ENCODE data around the gene IL13. TPM values are rescaled to one million over a fixed set of nuclear protein-coding genes. Genes with fewer than 3 reads are reported as not detected.

The IL13 gene
- total RNA-seq, 2 experiments from 2014 or later, result not detected

GRCh38 chr5:132692632-132692967, 34.6 kb downstream of the IL13 start:
- no peak for DNase-seq (ENCODE audit: low spot score)
- Histone ChIP-seq H3K79me2 (ENCODE audit: insufficient read depth, low read depth, low read length) (no peaks in the 10 kb centered on the region), H3K9me2 (ENCODE audit: insufficient read depth, low read length) (no peaks in the 10 kb centered on the region), H2AFZ (ENCODE audit: low read length) (no peak overlapping the region), H3K9me3 (ENCODE audit: low read length) (no peaks in the 10 kb centered on the region), H3K36me3 (ENCODE audit: insufficient read depth, low read length) (no peaks in the 10 kb centered on the region), H3K4me2 (ENCODE audit: low read length) (no peak overlapping the region), H4K20me1 (ENCODE audit: insufficient read depth, low read length) (no peaks in the 10 kb centered on the region), H3K27ac (ENCODE audit: low read depth, low read length, poor library complexity, severe bottlenecking) (no peak overlapping the region), H3K4me3 (ENCODE audit: low read depth, low read length, poor library complexity, severe bottlenecking) (no peak overlapping the region), H3K4me1 (ENCODE audit: insufficient read depth, low read length, poor library complexity, severe bottlenecking) (no peaks in the 10 kb centered on the region)
- ChIA-PET CTCF (ENCODE audit: unreplicated experiment) (no interaction called here), POLR2A (no interaction called here)
- TF ChIP-seq, protein P1, sequence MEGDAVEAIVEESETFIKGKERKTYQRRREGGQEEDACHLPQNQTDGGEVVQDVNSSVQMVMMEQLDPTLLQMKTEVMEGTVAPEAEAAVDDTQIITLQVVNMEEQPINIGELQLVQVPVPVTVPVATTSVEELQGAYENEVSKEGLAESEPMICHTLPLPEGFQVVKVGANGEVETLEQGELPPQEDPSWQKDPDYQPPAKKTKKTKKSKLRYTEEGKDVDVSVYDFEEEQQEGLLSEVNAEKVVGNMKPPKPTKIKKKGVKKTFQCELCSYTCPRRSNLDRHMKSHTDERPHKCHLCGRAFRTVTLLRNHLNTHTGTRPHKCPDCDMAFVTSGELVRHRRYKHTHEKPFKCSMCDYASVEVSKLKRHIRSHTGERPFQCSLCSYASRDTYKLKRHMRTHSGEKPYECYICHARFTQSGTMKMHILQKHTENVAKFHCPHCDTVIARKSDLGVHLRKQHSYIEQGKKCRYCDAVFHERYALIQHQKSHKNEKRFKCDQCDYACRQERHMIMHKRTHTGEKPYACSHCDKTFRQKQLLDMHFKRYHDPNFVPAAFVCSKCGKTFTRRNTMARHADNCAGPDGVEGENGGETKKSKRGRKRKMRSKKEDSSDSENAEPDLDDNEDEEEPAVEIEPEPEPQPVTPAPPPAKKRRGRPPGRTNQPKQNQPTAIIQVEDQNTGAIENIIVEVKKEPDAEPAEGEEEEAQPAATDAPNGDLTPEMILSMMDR (conservative IDR thresholded peaks at IDR 0.05; ENCODE audit: low read length), result no peak
- no peak for TF ChIP-seq EZH2phosphoT487 (IDR thresholded peaks at IDR 0.05; ENCODE audit: borderline replicate concordance, low read depth, low read length)
- intact Hi-C loops (cut with micrococcal nuclease; ENCODE audit: unreplicated experiment), result no loop called here
- no TSS peak for BruUV-seq (replicated peaks)

DNA sequence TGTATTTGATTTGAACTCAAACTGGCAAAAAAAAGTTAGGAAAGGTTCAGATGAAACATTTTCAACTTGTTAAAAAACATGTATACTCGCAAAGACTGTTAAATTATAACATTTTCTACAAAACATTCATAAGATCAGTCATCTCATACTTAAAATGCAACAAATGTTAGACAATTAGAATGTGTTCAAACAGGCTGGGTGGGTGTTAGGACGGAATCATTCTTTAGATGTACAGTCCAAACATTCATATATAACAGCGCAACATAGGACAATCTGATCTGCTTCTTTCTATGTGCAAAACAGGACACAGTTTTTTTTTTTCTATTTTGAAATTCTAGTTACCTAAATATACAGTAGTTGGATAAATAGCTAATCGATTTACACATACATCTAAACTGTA, 38.0 kb downstream of the IL13 start:
- H3K9me3 ChIP-seq (ENCODE audit: low read length), result no peaks in the 10 kb centered on the region
- peaks cover 15% of the 10 kb centered on the region for H3K36me3 ChIP-seq (ENCODE audit: insufficient read depth, low read length)
- no peak overlapping the region for H3K27ac ChIP-seq (ENCODE audit: low read depth, low read length, poor library complexity, severe bottlenecking)
- H2AFZ ChIP-seq (ENCODE audit: low read length), result no peak overlapping the region
- no peaks in the 10 kb centered on the region for H3K79me2 ChIP-seq (ENCODE audit: insufficient read depth, low read depth, low read length)
- no peak for DNase-seq (ENCODE audit: low spot score)
- ChIA-PET POLR2A (interaction anchor here (1.4 to 1.6 kb wide), 3 partner anchors 14 to 41 kb away, joined by 3 to 4 read pairs (median 3); partner anchors contain the start of genes IL4 and KIF3A), CTCF (ENCODE audit: unreplicated experiment) (no interaction called here)
- no peak for TF ChIP-seq EZH2phosphoT487 (IDR thresholded peaks at IDR 0.05; ENCODE audit: borderline replicate concordance, low read depth, low read length)
- TF ChIP-seq, protein P1 (conservative IDR thresholded peaks at IDR 0.05; ENCODE audit: low read length), result no peak
- H4K20me1 ChIP-seq (ENCODE audit: insufficient read depth, low read length), result no peaks in the 10 kb centered on the region
- intact Hi-C loops (cut with micrococcal nuclease; ENCODE audit: unreplicated experiment), result no loop called here
- H3K4me2 ChIP-seq (ENCODE audit: low read length), result no peak overlapping the region
- H3K4me1 ChIP-seq (ENCODE audit: insufficient read depth, low read length, poor library complexity, severe bottlenecking), result no peaks in the 10 kb centered on the region
- BruUV-seq (replicated peaks), result no TSS peak
- H3K9me2 ChIP-seq (ENCODE audit: insufficient read depth, low read length), result no peaks in the 10 kb centered on the region
- no peak overlapping the region for H3K4me3 ChIP-seq (ENCODE audit: low read depth, low read length, poor library complexity, severe bottlenecking)

DNA sequence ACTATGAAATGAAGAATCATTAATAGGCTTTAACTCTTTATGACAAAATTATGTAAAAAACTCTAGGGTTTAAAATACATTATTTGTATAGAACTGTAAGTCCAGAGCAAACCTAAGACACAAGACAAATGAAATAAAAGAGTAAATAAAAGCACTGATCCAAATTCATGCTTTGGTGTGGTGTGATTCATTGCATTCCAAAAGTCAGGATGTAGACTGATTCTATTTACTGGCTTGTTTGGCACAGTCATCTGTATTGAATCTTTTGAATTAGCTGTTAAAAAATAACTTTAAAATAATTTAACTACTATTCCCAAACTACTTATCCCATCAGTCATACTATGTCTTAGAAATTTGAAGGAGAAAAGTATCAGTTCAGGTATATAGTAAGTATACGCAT, 46.9 kb downstream of the IL13 start:
- no peaks in the 10 kb centered on the region for H3K4me1 ChIP-seq (ENCODE audit: insufficient read depth, low read length, poor library complexity, severe bottlenecking)
- no peak overlapping the region for H3K4me3 ChIP-seq (ENCODE audit: low read depth, low read length, poor library complexity, severe bottlenecking)
- intact Hi-C loops (cut with micrococcal nuclease; ENCODE audit: unreplicated experiment), result loop anchor here (5.0 kb wide), 1 partner anchor 178 kb away; no protein-coding TSS in a partner anchor
- DNase-seq (ENCODE audit: low spot score), result no peak
- TF ChIP-seq, protein P1 (conservative IDR thresholded peaks at IDR 0.05; ENCODE audit: low read length), result no peak
- TF ChIP-seq EZH2phosphoT487 (IDR thresholded peaks at IDR 0.05; ENCODE audit: borderline replicate concordance, low read depth, low read length), result no peak
- H4K20me1 ChIP-seq (ENCODE audit: insufficient read depth, low read length), result no peaks in the 10 kb centered on the region
- H3K36me3 ChIP-seq (ENCODE audit: insufficient read depth, low read length), result peaks cover 17% of the 10 kb centered on the region
- ChIA-PET POLR2A (interaction anchor here (1.1 kb wide), 1 partner anchor 36 kb away, joined by 3 read pairs; no protein-coding TSS in a partner anchor), CTCF (ENCODE audit: unreplicated experiment) (no interaction called here)
- no peaks in the 10 kb centered on the region for H3K79me2 ChIP-seq (ENCODE audit: insufficient read depth, low read depth, low read length)
- no peaks in the 10 kb centered on the region for H3K9me2 ChIP-seq (ENCODE audit: insufficient read depth, low read length)
- H3K4me2 ChIP-seq (ENCODE audit: low read length), result no peak overlapping the region
- H2AFZ ChIP-seq (ENCODE audit: low read length), result no peak overlapping the region
- no TSS peak for BruUV-seq (replicated peaks)
- no peaks in the 10 kb centered on the region for H3K9me3 ChIP-seq (ENCODE audit: low read length)
- H3K27ac ChIP-seq (ENCODE audit: low read depth, low read length, poor library complexity, severe bottlenecking), result no peak overlapping the region
